ENCODE measurements around the gene SPON2. TPM values are rescaled to one million over a fixed set of nuclear protein-coding genes. Genes with fewer than 3 reads are reported as not detected.

SPON2 gene
- total and polyA plus RNA-seq, 5 experiments from 2014 or later = 8.5 to 45.9 (median 16.5) TPM

GRCh38 chr4:1187182-1187581 is 14.8 kb upstream of the SPON2 start:
- Mint-ChIP-seq H3K36me3 (peaks cover 0 to 13% (median 4%) of the 10 kb centered on the region in 3 donors), H3K9me3 (peaks cover 0 to 8% (median under 1%) of the 10 kb centered on the region in 9 donors), H3K4me3 (peak overlapping the region in 2 of 10 donors; percentile 2 to 8), H3K4me1 (peaks cover 7 to 39% (median 16%) of the 10 kb centered on the region in 4 donors), H3K27ac (peak overlapping the region in 7 of 10 donors; percentile 1 to 56 (median 32)), H3K27me3 (peaks cover 0 to 2% (median 0%) of the 10 kb centered on the region in 5 donors)
- POLR2A ChIA-PET = interaction anchor here (1.2 kb wide), 1 partner anchor 18 kb away, joined by 6 read pairs; no protein-coding TSS in a partner anchor
- ATAC-seq (peak; percentile 76 to 99), DNase-seq (peak in 3 of 10 donors; percentile 48 to 62 (median 49))

GRCh38 chr4:1183985-1184773 is 11.8 kb upstream of the SPON2 start:
- POLR2A ChIA-PET = interaction anchor here (1.5 to 2.1 kb wide), 3 partner anchors 9 to 18 kb away, joined by 5 to 6 read pairs (median 5); partner anchors contain the start of gene SPON2
- Mint-ChIP-seq H3K36me3 (peaks cover 3 to 31% (median 23%) of the 10 kb centered on the region in 3 donors), H3K27me3 (peaks cover 0 to 2% (median 0%) of the 10 kb centered on the region in 5 donors), H3K4me1 (peaks cover 7 to 48% (median 17%) of the 10 kb centered on the region in 4 donors), H3K4me3 (peak overlapping the region in 5 of 10 donors; percentile 5 to 74 (median 52)), H3K9me3 (peaks cover 4 to 19% (median 13%) of the 10 kb centered on the region in 9 donors), H3K27ac (peak overlapping the region in 5 of 10 donors; percentile 11 to 76 (median 49))
- ATAC-seq = no peak
- no peak for DNase-seq

- Mint-ChIP-seq H3K9me3 (peaks cover 4 to 19% (median 13%) of the 10 kb centered on the region in 9 donors), H3K27ac (peak overlapping the region in 2 of 10 donors; percentile 20 to 53), H3K4me3 (no peak overlapping the region), H3K4me1 (peaks cover 5 to 53% (median 15%) of the 10 kb centered on the region in 4 donors), H3K27me3 (peaks cover 0 to 2% (median 0%) of the 10 kb centered on the region in 5 donors), H3K36me3 (peaks cover 3 to 27% (median 23%) of the 10 kb centered on the region in 3 donors)
- DNase-seq (no peak), ATAC-seq (no peak)
- POLR2A ChIA-PET = no interaction called here
Measured at GRCh38 chr4:1182313-1182712, 9.9 kb upstream of the SPON2 start.

- H3K4me1 Mint-ChIP-seq = peaks cover 0 to 51% (median 15%) of the 10 kb centered on the region in 4 donors
- POLR2A ChIA-PET = interaction anchor here (1.2 kb wide), 1 partner anchor 13 kb away, joined by 4 read pairs; no protein-coding TSS in a partner anchor
- peaks cover 3 to 27% (median 23%) of the 10 kb centered on the region in 3 donors for H3K36me3 Mint-ChIP-seq
- peak overlapping the region in 2 of 10 donors; percentile 37 to 68 for H3K27ac Mint-ChIP-seq
- H3K9me3 Mint-ChIP-seq = peaks cover 4 to 19% (median 13%) of the 10 kb centered on the region in 9 donors
- H3K27me3 Mint-ChIP-seq = peaks cover 0 to 2% (median 0%) of the 10 kb centered on the region in 5 donors
- DNase-seq (no peak), ATAC-seq (no peak)
- H3K4me3 Mint-ChIP-seq = no peak overlapping the region
Measured at GRCh38 chr4:1180663-1181062, 8.3 kb upstream of the SPON2 start.

- POLR2A ChIA-PET = interaction anchor here (1.0 to 1.2 kb wide), 2 partner anchors 13 to 31 kb away, joined by 3 to 4 read pairs; no protein-coding TSS in a partner anchor
- H3K9me3 Mint-ChIP-seq = peaks cover 4 to 19% (median 13%) of the 10 kb centered on the region in 9 donors
- no peak for DNase-seq
- H3K4me3 Mint-ChIP-seq = peak overlapping the region in 1 of 10 donors; percentile 6
- peaks cover 3 to 27% (median 23%) of the 10 kb centered on the region in 3 donors for H3K36me3 Mint-ChIP-seq
- H3K27me3 Mint-ChIP-seq = peaks cover 0 to 2% (median 0%) of the 10 kb centered on the region in 5 donors
- no peak for ATAC-seq
- H3K27ac Mint-ChIP-seq = no peak overlapping the region
- peaks cover 0 to 49% (median 15%) of the 10 kb centered on the region in 4 donors for H3K4me1 Mint-ChIP-seq
Measured at GRCh38 chr4:1179976-1180375, 7.6 kb upstream of the SPON2 start.

- ATAC-seq (no peak), DNase-seq (no peak)
- Mint-ChIP-seq H3K27me3 (peaks cover 0 to 2% (median 0%) of the 10 kb centered on the region in 5 donors), H3K4me3 (no peak overlapping the region), H3K9me3 (peaks cover 4 to 19% (median 13%) of the 10 kb centered on the region in 9 donors), H3K4me1 (peaks cover 0 to 44% (median 12%) of the 10 kb centered on the region in 4 donors), H3K36me3 (peaks cover 3 to 26% (median 23%) of the 10 kb centered on the region in 3 donors), H3K27ac (no peak overlapping the region)
- POLR2A ChIA-PET = interaction anchor here (0.6 kb wide), 1 partner anchor 14 kb away, joined by 3 read pairs; no protein-coding TSS in a partner anchor
Measured at GRCh38 chr4:1179089-1179441, 6.7 kb upstream of the SPON2 start.

GRCh38 chr4:1178300-1179088 is 6.1 kb upstream of the SPON2 start:
- Mint-ChIP-seq H3K27me3 (peaks cover 0 to 5% (median 2%) of the 10 kb centered on the region in 5 donors), H3K4me3 (no peak overlapping the region), H3K9me3 (peaks cover 4 to 19% (median 13%) of the 10 kb centered on the region in 9 donors), H3K4me1 (peaks cover 0 to 42% (median 10%) of the 10 kb centered on the region in 4 donors), H3K36me3 (peaks cover 3 to 26% (median 23%) of the 10 kb centered on the region in 3 donors), H3K27ac (no peak overlapping the region)
- ATAC-seq = no peak
- POLR2A ChIA-PET = interaction anchor here (0.6 kb wide), 2 partner anchors 13 to 175 kb away, joined by 3 read pairs; no protein-coding TSS in a partner anchor
- no peak for DNase-seq

GRCh38 chr4:1177274-1178141 is 5.1 kb upstream of the SPON2 start:
- peak overlapping the region in 1 of 10 donors; percentile 66 for H3K27ac Mint-ChIP-seq
- H3K9me3 Mint-ChIP-seq = peaks cover 3 to 19% (median 12%) of the 10 kb centered on the region in 9 donors
- H3K4me3 Mint-ChIP-seq = peak overlapping the region in 1 of 10 donors; percentile 53
- POLR2A ChIA-PET = no interaction called here
- H3K4me1 Mint-ChIP-seq = peaks cover 0 to 39% (median 11%) of the 10 kb centered on the region in 4 donors
- peaks cover 3 to 23% (median 22%) of the 10 kb centered on the region in 3 donors for H3K36me3 Mint-ChIP-seq
- ATAC-seq = no peak
- H3K27me3 Mint-ChIP-seq = peaks cover 0 to 9% (median 2%) of the 10 kb centered on the region in 5 donors
- peak in 2 of 10 donors; percentile 21 to 68 for DNase-seq

- H3K4me3 Mint-ChIP-seq = peak overlapping the region in 1 of 10 donors; percentile 53
- no peak for DNase-seq
Measured at GRCh38 chr4:1176398-1177273, 4.3 kb upstream of the SPON2 start.

GRCh38 chr4:1175635-1176229 is 3.3 kb upstream of the SPON2 start:
- POLR2A ChIA-PET = interaction anchor here (1.1 to 2.2 kb wide), 2 partner anchors 8 to 18 kb away, joined by 3 to 5 read pairs; no protein-coding TSS in a partner anchor
- DNase-seq (no peak), ATAC-seq (no peak)
- peaks cover 7 to 10% (median 10%) of the 10 kb centered on the region in 3 donors for H3K36me3 Mint-ChIP-seq
- H3K4me1 Mint-ChIP-seq = peaks cover 8 to 33% (median 13%) of the 10 kb centered on the region in 4 donors
- H3K27me3 Mint-ChIP-seq = peaks cover 0 to 12% (median 7%) of the 10 kb centered on the region in 5 donors
- H3K27ac Mint-ChIP-seq = peak overlapping the region in 1 of 10 donors; percentile 68
- peak overlapping the region in 2 of 10 donors; percentile 14 to 55 for H3K4me3 Mint-ChIP-seq
- peaks cover 0 to 12% (median 7%) of the 10 kb centered on the region in 9 donors for H3K9me3 Mint-ChIP-seq

More at GRCh38 chr4:1176398-1177273, 4.3 kb upstream of the SPON2 start:
- H3K4me1 Mint-ChIP-seq = peaks cover 2 to 31% (median 9%) of the 10 kb centered on the region in 4 donors
- peaks cover 0 to 19% (median 12%) of the 10 kb centered on the region in 9 donors for H3K9me3 Mint-ChIP-seq
- peak overlapping the region in 3 of 10 donors; percentile 0 to 66 (median 63) for H3K27ac Mint-ChIP-seq
- POLR2A ChIA-PET = no interaction called here
- H3K36me3 Mint-ChIP-seq = peaks cover 3 to 18% (median 16%) of the 10 kb centered on the region in 3 donors
- peaks cover 0 to 9% (median 1%) of the 10 kb centered on the region in 5 donors for H3K27me3 Mint-ChIP-seq
- ATAC-seq = no peak

Data from naive thymus-derived CD8-positive, alpha-beta T cell (primary cell).